GM21737 (cell line): Measurements from ENCODE around the gene TAF3.
"Not testable (repeated sequence)": the region's sequence is repeated elsewhere in the genome, so short reads cannot be mapped to it uniquely, and the experiment has no call there.

Experiments
- ATAC-seq: cut with Tn5 transposase; IDR thresholded peaks from one replicate; pipeline ENCODE4 v1.9.1; 2021; ENCODE audit warnings: mild to moderate bottlenecking, moderate library complexity; ENCODE audit not compliant: unreplicated experiment

TAF3 gene, protein sequence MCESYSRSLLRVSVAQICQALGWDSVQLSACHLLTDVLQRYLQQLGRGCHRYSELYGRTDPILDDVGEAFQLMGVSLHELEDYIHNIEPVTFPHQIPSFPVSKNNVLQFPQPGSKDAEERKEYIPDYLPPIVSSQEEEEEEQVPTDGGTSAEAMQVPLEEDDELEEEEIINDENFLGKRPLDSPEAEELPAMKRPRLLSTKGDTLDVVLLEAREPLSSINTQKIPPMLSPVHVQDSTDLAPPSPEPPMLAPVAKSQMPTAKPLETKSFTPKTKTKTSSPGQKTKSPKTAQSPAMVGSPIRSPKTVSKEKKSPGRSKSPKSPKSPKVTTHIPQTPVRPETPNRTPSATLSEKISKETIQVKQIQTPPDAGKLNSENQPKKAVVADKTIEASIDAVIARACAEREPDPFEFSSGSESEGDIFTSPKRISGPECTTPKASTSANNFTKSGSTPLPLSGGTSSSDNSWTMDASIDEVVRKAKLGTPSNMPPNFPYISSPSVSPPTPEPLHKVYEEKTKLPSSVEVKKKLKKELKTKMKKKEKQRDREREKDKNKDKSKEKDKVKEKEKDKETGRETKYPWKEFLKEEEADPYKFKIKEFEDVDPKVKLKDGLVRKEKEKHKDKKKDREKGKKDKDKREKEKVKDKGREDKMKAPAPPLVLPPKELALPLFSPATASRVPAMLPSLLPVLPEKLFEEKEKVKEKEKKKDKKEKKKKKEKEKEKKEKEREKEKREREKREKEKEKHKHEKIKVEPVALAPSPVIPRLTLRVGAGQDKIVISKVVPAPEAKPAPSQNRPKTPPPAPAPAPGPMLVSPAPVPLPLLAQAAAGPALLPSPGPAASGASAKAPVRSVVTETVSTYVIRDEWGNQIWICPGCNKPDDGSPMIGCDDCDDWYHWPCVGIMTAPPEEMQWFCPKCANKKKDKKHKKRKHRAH

GRCh38 chr10:7818295-7819120 is at the start of gene TAF3:
Gene TAF3, plus strand, starts transcription at chr10:7818505. Its CDS starts 205 bp downstream, at chr10:7818710.
- ATAC-seq = peak; percentile 85

DNA sequence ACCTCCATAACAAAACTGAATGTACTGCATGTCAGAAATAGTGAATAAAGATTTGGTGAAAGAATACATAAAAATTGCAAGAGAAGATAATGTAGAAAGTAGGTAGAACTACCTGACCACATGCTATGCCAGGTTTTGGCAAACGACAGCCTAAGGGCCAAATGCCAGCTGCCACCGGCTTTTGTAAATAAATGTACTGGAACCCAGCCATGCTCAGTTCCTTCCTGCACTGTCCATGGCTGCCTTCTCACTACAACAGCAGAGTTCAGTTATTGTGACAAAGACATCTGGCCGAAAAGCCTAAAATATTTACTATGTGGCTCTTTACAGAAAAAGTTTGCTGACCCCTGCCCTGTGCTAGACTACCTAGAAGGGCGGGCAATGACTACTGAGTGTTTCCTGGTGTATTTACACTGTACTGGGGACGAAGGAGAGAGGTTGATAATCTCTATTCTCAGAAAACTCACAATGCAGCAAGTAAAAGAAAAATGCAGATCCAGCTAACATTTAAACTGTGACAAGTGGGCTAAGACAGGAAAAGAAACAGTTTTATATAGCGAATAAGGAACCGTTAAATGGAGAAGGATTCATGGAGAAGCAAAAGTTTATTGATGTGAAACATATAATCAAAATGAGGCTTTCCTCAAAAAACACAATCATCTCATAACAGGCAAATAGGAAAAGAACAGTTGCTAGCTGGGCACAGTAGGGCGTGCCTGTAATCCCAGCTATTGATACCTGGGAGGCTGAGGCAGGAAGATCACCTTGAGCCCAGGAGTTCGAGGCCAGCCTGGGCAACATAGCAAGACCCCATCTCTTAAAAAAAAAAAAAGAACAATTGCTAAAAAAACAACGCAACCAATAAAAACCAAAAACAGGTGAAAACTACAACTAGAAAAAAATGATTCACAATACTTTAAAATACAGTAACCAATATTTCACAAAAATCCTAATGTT is 44.2 kb upstream of the TAF3 start:
- ATAC-seq = no peak

DNA sequence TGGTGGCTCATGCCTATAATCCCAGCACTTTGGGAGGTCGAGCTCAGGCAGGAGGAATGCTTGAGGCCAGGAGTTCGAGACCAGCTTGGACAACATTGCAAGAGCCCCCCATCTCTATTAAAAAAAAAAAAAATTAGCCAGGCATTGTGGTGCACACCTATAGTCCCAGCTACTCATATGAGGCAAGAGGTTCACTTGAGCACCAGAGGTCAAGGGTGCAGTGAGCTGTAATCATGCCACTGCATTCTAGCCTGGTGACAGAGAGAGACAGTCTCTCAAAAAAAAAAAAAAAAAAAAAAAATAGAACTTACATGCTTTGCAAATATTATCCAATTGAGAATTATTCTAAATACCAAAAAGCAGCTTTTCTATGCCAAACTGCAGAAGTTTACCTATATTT is 41.5 kb upstream of the TAF3 start:
- ATAC-seq = no peak

DNA sequence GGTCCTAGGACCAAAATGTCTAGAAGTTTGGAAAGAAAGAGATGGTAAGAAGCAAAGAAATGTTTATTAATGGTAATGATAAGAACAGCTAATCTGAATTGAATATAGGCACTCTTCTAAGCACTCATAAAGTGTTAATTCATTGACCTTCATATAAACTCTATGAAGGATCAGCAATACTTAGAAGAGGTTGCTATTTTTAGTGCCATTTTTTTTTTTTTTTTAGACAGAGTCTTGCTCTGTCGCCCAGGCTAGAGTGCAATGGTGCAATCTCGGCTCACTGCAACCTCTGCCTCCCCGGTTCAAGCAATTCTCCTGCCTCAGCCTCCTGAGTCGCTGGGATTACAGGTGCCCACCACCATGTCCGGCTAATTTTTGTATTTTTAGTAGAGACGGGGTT is 36.1 kb upstream of the TAF3 start:
- ATAC-seq = not testable (repeated sequence)

- no peak for ATAC-seq
Observed at GRCh38 chr10:7786430-7786829, 31.9 kb upstream of the TAF3 start.

DNA sequence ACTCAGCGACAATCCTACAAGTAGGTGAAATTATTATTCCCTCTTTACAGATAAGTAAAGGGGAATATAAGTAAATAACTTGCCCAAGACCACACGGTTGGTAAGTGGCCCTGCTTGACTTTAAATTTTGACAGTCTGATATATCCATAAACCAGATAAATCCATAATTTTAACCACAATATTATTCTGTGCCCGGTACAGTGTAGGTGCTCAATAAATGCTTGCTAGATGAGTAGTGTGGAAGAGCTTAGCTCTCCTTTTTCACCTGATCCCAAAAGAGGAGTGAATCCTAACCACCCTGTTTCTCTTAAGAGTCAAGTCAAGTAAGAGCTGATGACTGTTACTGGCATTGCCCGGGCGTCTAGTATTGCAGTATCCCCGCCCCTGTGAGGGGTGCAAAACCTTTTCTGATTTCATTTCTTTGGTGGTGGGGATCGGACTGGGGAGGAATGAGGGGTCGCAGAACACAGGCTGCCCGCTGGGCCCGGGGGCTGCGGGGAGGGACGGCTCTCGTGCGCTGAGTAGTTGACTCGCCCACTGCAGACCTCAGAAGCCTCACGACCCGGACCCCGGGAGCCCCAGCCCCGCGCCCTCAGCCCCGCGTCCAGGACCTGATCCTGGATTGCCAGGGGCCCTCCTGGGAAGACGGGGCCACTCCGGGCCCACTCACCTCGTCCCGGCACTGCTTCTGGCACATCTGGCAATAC is 31.0 kb upstream of the TAF3 start:
- ATAC-seq = peak; percentile 14

GRCh38 chr10:7787857-7788638 is 30.3 kb upstream of the TAF3 start, which contains the start of the genes ATP5F1C and KIN:
Gene ATP5F1C, plus strand, starts transcription at chr10:7788177. Its CDS starts 31 bp downstream, at chr10:7788208.
Gene KIN, minus strand, starts transcription at chr10:7787993. Its CDS starts 60 bp downstream, at chr10:7787933.
- ATAC-seq = peak; percentile 95

DNA sequence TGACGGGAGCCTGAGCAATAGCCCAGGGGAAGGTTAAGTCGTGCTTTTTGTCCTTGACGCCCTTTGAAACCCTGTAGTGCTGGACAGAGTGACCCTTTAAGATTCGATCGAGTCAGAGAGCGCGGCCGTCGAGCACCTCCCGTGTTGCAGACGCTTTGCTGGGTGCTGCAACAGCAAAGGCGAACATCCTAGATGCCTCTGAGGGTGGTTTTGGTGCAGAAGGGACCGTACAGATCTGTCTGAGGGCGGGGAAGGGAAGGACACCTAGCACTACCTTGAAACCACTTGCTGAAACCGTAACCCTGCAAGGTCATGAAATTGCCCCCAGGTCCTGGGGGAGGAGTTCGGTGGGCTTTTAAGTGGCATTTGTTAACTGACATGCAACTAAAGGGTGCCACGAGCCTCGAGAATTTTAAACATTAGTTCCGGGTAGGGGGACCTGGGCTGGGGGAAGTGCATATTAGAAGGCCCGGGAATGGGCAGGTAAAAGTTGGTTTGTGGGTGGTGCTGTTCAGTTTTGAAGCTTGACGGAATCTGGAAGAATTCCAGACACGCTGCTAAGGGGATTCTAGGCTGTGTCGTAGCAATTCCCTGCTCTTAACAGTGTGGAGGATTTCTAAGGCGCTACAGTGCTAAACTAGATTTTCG is 29.5 kb upstream of the TAF3 start:
- no peak for ATAC-seq

DNA sequence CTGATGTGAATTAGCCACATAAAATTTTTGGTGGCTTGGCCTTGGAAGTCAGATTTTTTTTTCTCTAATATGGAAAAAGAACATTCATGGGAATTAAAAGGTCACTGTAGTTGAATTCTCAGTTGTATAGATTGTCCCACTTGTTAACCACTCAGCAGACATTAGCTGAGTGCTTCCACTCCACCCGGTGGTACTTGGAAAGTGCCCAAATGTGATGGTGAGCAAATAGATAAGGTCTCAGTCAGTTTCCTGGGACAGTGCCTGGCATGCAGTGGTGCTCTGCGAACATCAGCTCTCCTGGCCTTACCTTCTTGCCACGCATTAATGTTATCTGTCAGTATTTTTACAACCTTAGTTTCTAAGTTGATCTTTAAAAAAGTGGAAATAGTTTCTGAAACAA is 28.9 kb upstream of the TAF3 start:
- ATAC-seq = no peak

GRCh38 chr10:7792541-7792940 is 25.8 kb upstream of the TAF3 start:
- ATAC-seq = no peak

DNA sequence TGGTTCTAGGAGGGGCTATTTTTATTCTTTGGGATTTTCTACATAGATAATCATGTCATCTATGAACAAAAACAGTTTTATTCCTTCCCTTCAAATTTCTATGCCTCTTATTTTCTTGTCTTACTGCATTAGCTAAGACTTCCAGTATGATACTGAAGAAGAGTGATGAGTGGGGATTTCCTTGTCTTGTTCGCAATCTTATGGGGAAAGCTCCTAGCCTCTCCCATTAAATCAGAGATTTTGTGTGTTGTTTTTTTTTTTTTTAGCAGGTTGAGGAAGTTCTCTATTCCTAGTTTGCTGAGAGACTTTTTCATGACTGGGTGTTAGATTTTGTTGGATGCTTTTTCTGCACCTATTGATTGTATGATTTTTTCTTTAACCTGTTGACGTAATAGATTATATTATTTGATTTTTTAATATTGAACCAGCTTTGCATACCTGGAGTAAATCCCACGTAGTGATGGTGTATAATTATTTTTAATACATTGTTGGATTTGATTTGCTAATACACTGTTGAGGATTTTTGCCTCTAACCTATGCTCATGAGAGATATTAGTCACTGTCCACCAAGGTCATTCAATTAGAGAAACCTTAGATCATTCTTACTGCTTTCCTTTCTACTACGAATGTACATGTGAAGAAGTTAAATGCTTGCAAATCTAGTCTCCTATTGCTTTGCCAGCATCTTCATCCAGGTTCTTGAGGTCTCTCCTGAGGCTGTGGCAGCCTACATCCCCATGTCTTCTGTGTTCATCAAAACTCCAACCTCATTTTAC is 23.9 kb upstream of the TAF3 start:
- no peak for ATAC-seq

- ATAC-seq = no peak
Observed at GRCh38 chr10:7795605-7796004, 22.7 kb upstream of the TAF3 start.

DNA sequence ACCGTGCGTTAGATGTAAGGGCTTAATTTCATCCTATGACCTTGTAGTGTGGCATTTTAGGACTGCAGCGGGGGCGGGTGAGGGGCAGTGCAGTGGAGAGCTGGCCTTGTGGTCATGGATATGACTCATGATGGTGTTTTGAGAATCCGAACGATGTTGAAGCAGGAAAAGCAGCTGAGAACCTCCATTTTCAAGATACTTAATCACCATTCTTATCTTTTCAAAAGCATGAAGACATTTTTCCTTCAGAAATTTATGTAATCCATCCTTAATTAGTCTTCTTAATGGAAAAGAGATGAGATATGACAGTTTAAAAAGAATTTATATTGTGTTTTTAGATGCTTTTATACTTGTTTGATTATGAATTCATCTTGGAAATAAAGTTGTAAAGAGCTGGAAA is 20.7 kb upstream of the TAF3 start:
- ATAC-seq = no peak

GRCh38 chr10:7802606-7803005 is 15.7 kb upstream of the TAF3 start:
- no peak for ATAC-seq

DNA sequence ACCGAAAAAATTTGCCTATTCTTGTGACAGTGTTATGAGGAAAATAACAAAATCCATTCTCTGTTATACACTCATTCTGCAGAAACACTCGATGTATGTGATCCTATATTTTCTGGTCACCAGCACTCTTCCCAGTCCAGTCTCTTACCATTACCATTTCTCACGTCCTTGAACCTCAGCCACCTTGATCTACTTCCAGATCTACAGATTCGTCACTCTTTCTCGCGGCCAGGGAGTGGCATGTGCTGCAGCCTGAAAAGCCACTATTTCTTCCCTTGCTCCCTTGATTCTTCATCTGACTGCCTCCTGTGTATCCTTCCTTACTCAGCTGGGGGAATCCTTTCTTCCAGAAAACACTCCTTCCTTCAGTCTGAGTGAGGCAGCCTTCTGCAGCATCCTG is 14.1 kb upstream of the TAF3 start:
- no peak for ATAC-seq

- no peak for ATAC-seq
Observed at GRCh38 chr10:7804741-7805140, 13.6 kb upstream of the TAF3 start.

- ATAC-seq = no peak
Observed at GRCh38 chr10:7808686-7809267, 9.5 kb upstream of the TAF3 start.
